ENCODE results near the gene ERMARD. TPM values are rescaled to one million over a fixed set of nuclear protein-coding genes. Genes with fewer than 3 reads are reported as not detected.

Gene ERMARD
- total and polyA plus RNA-seq, 4 donors, result 27.2 to 44.9 (median 35.0) TPM

DNA sequence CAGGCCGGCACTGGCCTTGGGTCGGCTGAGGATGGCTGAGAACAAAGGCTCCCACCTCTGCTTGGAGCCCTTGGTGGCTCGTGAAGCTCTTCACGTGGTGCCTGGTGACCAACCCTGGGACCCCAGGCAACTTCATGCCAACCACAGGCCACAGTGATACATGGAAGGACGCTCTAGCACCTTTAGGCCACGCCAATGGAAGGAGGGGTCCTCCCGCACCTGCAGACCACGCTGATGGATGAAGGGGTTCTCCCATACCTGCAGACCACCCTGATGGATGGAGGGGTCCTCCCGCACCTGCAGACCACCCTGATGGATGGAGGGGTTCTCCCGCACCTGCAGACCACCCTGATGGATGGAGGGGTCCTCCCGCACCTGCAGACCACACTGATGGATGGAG lies 62.5 kb downstream of the ERMARD start:
- Histone ChIP-seq H3K27ac (ENCODE audit: low read depth, low read length) (no peak overlapping the region), H3K4me3 (ENCODE audit: low read depth, low read length) (no peak overlapping the region), H3K4me1 (ENCODE audit: control insufficient read depth, insufficient read depth, low read length) (no peaks in the 10 kb centered on the region), H3K27me3 (ENCODE audit: control insufficient read depth, insufficient read depth, low read length) (no peaks in the 10 kb centered on the region), H3K9me3 (ENCODE audit: control insufficient read depth, insufficient read depth, low read length) (peaks cover 2% of the 10 kb centered on the region), H3K36me3 (ENCODE audit: control insufficient read depth, insufficient read depth, low read length) (no peaks in the 10 kb centered on the region)
- DNase-seq (ENCODE audit: low read depth in 4 of 6, low spot score in 6 of 6), result no peak
- WGBS (ENCODE audit: insufficient coverage), result 91% methylated on average over 7 of the region's 11 CpGs

DNA sequence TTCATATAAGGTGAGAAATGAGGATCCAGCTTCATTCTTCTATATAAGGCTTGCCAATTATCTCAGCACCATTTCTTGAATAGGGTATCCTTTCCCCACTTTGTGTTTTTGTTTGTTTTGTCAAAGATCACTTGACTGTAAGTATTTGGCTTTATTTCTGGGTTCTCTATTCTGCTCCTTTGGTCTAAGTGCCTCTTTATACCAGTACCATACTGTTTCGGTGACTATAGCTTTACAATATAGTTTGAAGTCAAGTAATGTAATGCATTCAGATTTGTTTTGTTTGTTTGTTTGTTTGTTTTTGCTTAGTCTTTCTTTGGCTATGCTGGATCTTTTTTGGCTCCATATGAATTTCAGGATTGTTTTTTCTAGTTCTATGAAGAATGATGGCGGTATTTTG lies 64.6 kb downstream of the ERMARD start:
- no peaks in the 10 kb centered on the region for H3K36me3 ChIP-seq (ENCODE audit: control insufficient read depth, insufficient read depth, low read length)
- H3K27ac ChIP-seq (ENCODE audit: low read depth, low read length), result no peak overlapping the region
- WGBS (ENCODE audit: insufficient coverage), result no CpG with 5 or more reads among the region's 2 CpGs
- peaks cover 2% of the 10 kb centered on the region for H3K9me3 ChIP-seq (ENCODE audit: control insufficient read depth, insufficient read depth, low read length)
- no peak overlapping the region for H3K4me3 ChIP-seq (ENCODE audit: low read depth, low read length)
- H3K27me3 ChIP-seq (ENCODE audit: control insufficient read depth, insufficient read depth, low read length), result no peaks in the 10 kb centered on the region
- no peaks in the 10 kb centered on the region for H3K4me1 ChIP-seq (ENCODE audit: control insufficient read depth, insufficient read depth, low read length)
- no peak for DNase-seq (ENCODE audit: low read depth in 4 of 6, low spot score in 6 of 6)

DNA sequence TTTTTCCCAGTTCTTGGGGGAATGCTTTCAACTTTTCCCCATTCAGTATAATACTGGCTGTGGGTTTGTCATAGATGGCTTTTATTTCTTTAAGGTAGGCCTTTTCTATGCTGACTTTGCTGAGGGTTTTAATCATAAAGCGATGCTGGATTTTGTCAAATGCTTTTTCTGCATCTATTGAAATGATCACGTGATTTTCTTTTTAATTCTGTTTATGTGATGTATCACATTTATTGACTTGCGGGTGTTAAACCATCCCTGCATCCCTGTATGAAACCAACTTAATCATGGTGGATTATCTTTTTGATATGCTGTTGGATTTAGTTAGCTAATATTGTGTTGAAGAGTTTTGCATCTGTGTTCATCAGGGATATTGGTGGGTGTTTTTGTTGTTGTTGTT lies 65.6 kb downstream of the ERMARD start:
- Histone ChIP-seq H3K9me3 (ENCODE audit: control insufficient read depth, insufficient read depth, low read length) (peaks cover 2% of the 10 kb centered on the region), H3K27me3 (ENCODE audit: control insufficient read depth, insufficient read depth, low read length) (no peaks in the 10 kb centered on the region), H3K36me3 (ENCODE audit: control insufficient read depth, insufficient read depth, low read length) (no peaks in the 10 kb centered on the region), H3K4me1 (ENCODE audit: control insufficient read depth, insufficient read depth, low read length) (no peaks in the 10 kb centered on the region), H3K27ac (ENCODE audit: low read depth, low read length) (no peak overlapping the region), H3K4me3 (ENCODE audit: low read depth, low read length) (no peak overlapping the region)
- WGBS (ENCODE audit: insufficient coverage), result 100% methylated on average over 3 of the region's 3 CpGs
- DNase-seq (ENCODE audit: low read depth in 4 of 6, low spot score in 6 of 6), result no peak

DNA sequence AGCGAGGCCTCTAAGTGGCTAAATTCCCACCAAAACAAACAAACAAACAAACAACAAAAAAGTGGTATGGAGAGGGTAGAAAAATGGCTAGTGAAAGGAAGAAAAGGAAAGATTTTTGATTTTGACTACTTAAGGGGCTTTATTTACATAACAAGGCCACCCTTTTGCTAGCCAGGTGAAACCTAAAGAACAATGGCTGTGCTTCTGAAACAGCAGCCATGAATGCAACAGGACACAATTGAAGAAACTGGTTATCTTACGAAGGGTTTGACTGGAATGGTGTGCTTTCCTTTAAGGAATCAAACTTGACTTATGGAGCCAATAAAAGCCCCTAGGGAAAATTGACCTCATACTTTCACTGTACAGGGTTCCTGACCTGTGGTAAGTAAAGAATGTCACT lies 68.9 kb downstream of the ERMARD start:
- H3K36me3 ChIP-seq (ENCODE audit: control insufficient read depth, insufficient read depth, low read length), result no peaks in the 10 kb centered on the region
- peaks cover 2% of the 10 kb centered on the region for H3K9me3 ChIP-seq (ENCODE audit: control insufficient read depth, insufficient read depth, low read length)
- H3K27ac ChIP-seq (ENCODE audit: low read depth, low read length), result no peak overlapping the region
- no peaks in the 10 kb centered on the region for H3K4me1 ChIP-seq (ENCODE audit: control insufficient read depth, insufficient read depth, low read length)
- 100% methylated on average over 1 of the region's 2 CpGs for WGBS (ENCODE audit: insufficient coverage)
- no peaks in the 10 kb centered on the region for H3K27me3 ChIP-seq (ENCODE audit: control insufficient read depth, insufficient read depth, low read length)
- H3K4me3 ChIP-seq (ENCODE audit: low read depth, low read length), result no peak overlapping the region
- DNase-seq (ENCODE audit: low read depth in 4 of 6, low spot score in 6 of 6), result no peak

DNA sequence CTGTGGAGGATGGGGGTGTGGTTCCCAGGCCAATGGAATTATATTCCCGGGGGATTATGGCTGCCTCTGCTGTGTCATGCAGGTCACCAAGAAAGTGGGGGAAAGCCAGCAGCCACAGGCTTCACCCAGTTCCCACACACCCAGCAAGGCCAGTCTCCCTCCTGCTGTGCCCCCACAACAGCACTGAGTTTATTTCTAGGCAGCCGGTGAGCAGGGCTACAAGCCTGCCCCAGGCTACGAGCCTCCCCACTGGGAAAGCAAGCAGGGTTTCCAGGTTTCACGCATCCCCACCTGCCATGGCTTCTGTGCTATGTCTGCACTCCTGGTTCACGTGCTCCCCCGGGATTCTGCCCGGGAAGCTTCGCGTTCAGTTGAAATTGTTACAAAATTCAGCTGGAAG lies 72.6 kb downstream of the ERMARD start:
- no peak for DNase-seq (ENCODE audit: low read depth in 4 of 6, low spot score in 6 of 6)
- H3K27me3 ChIP-seq (ENCODE audit: control insufficient read depth, insufficient read depth, low read length), result no peaks in the 10 kb centered on the region
- WGBS (ENCODE audit: insufficient coverage), result 70% methylated on average over 8 of the region's 9 CpGs
- no peaks in the 10 kb centered on the region for H3K9me3 ChIP-seq (ENCODE audit: control insufficient read depth, insufficient read depth, low read length)
- no peak overlapping the region for H3K4me3 ChIP-seq (ENCODE audit: low read depth, low read length)
- H3K4me1 ChIP-seq (ENCODE audit: control insufficient read depth, insufficient read depth, low read length), result no peaks in the 10 kb centered on the region
- no peak overlapping the region for H3K27ac ChIP-seq (ENCODE audit: low read depth, low read length)
- no peaks in the 10 kb centered on the region for H3K36me3 ChIP-seq (ENCODE audit: control insufficient read depth, insufficient read depth, low read length)

DNA sequence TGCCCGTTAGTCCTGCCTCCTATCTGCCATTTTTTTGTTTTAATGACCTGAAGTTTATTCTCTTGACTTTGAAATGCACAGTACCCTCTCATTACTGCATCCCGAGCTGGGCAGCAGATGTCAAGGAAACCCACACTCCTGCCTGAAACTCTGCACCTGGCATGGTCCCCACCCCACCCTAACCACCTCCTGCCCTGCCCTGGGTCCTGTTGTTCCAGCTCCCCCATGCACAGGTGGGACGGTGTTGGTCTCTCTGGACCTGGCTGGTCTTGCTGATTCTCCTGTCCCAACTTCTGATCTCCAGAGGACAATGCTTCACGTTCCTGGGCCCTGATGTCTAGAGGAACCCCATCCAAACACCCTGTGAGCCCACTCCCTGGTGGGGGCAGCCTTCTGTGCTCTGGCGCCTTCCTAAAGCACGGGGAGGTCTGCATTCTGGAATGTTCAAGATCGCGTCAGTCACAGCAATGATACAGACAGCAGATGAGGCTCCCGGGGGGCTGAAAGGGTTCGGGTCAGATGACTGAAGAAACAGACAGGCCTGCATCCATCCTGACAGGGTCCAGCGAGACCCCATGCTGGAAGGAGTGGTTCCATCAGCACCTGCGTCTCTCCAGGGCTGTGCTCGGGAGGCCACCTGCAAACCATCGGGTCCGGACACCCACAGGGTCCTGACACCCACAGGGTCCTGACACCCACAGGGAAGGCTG lies 73.6 kb downstream of the ERMARD start:
- H3K36me3 ChIP-seq (ENCODE audit: control insufficient read depth, insufficient read depth, low read length), result no peaks in the 10 kb centered on the region
- H3K27ac ChIP-seq (ENCODE audit: low read depth, low read length), result no peak overlapping the region
- H3K4me3 ChIP-seq (ENCODE audit: low read depth, low read length), result no peak overlapping the region
- no peaks in the 10 kb centered on the region for H3K4me1 ChIP-seq (ENCODE audit: control insufficient read depth, insufficient read depth, low read length)
- no peak for DNase-seq (ENCODE audit: low read depth in 4 of 6, low spot score in 6 of 6)
- no peaks in the 10 kb centered on the region for H3K9me3 ChIP-seq (ENCODE audit: control insufficient read depth, insufficient read depth, low read length)
- no peaks in the 10 kb centered on the region for H3K27me3 ChIP-seq (ENCODE audit: control insufficient read depth, insufficient read depth, low read length)
- 90% methylated on average over 14 of the region's 15 CpGs for WGBS (ENCODE audit: insufficient coverage)

DNA sequence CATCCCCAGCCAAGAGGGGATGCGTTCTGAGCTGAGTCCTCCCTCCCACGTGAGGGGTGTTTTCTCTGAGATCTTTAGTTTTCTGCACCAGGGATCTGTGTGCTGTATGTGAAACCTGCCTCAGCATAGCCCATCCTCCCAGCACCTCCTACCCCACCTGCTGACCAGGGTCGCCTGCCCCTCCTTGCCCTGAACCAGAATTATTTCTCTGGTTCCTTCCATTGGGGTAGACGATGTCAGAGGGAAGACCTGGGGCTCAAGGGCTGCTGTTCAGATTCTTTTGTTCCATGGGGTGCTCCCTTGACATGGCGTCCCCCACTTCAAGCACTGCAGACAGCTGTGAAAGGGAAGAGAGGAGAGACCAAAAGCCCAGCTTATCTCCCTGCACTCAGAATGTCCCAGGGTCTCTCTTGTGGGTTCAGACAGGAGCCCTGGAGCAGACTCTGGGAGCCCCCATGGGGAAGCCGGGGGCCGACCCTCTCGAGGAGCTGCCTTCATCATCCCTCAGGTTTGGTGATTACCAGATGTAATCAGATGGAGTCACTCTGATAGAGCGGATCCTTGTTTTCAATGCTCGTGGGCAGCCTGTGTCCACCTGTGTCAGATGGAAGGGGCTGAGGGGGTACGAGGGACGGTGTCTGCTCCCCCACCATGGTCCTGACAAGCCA lies 74.3 kb downstream of the ERMARD start:
- Histone ChIP-seq H3K27me3 (ENCODE audit: control insufficient read depth, insufficient read depth, low read length) (no peaks in the 10 kb centered on the region), H3K27ac (ENCODE audit: low read depth, low read length) (no peak overlapping the region), H3K4me3 (ENCODE audit: low read depth, low read length) (no peak overlapping the region), H3K36me3 (ENCODE audit: control insufficient read depth, insufficient read depth, low read length) (no peaks in the 10 kb centered on the region), H3K9me3 (ENCODE audit: control insufficient read depth, insufficient read depth, low read length) (no peaks in the 10 kb centered on the region), H3K4me1 (ENCODE audit: control insufficient read depth, insufficient read depth, low read length) (no peaks in the 10 kb centered on the region)
- no peak for DNase-seq (ENCODE audit: low read depth in 4 of 6, low spot score in 6 of 6)
- 93% methylated on average over 10 of the region's 12 CpGs for WGBS (ENCODE audit: insufficient coverage)

DNA sequence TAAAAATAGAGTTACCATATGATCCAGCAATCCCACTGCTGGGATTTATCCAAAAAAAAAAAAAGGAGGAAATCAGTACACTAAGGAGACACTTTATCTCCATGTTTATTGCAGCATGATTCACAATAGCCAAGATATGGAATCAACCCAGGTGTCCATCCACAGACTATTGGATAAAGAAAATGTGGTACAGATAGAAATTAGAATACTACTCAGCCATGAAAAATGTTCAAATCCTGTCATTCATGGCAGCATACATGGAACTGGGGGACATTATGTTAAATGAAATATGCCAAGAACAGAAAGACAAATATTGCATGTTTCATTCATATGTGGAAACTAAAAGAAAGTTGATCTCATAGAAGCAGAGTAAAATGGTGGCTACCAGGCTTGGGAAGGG lies 75.3 kb downstream of the ERMARD start:
- H3K9me3 ChIP-seq (ENCODE audit: control insufficient read depth, insufficient read depth, low read length), result no peaks in the 10 kb centered on the region
- no peaks in the 10 kb centered on the region for H3K4me1 ChIP-seq (ENCODE audit: control insufficient read depth, insufficient read depth, low read length)
- no peaks in the 10 kb centered on the region for H3K27me3 ChIP-seq (ENCODE audit: control insufficient read depth, insufficient read depth, low read length)
- no peak for DNase-seq (ENCODE audit: low read depth in 4 of 6, low spot score in 6 of 6)
- H3K36me3 ChIP-seq (ENCODE audit: control insufficient read depth, insufficient read depth, low read length), result no peaks in the 10 kb centered on the region
- H3K27ac ChIP-seq (ENCODE audit: low read depth, low read length), result no peak overlapping the region
- no peak overlapping the region for H3K4me3 ChIP-seq (ENCODE audit: low read depth, low read length)

DNA sequence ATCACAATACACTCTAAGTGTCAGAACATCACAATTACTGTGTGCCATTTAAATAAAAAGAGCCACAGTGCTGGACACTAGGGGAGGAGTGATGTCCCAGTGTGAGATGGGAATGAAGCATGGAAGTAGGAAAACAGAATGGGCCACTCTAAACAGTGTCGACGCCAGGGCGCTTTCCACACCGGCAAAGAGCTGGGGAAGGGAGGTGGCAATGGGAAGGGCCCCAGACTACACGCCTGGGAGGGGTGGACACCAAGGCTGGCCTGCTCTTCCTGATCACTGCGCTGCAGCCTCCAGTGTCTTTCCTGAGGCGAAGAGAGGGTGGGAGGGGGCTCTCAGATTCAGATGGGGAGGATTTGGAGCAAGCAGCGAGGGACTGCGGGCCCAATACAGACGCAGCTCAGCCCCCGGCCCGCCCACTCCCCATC lies 75.9 kb downstream of the ERMARD start:
- H3K4me3 ChIP-seq (ENCODE audit: low read depth, low read length), result no peak overlapping the region
- 65% methylated on average over 7 of the region's 12 CpGs for WGBS (ENCODE audit: insufficient coverage)
- no peak for DNase-seq (ENCODE audit: low read depth in 4 of 6, low spot score in 6 of 6)
- no peaks in the 10 kb centered on the region for H3K27me3 ChIP-seq (ENCODE audit: control insufficient read depth, insufficient read depth, low read length)
- no peaks in the 10 kb centered on the region for H3K4me1 ChIP-seq (ENCODE audit: control insufficient read depth, insufficient read depth, low read length)
- H3K27ac ChIP-seq (ENCODE audit: low read depth, low read length), result no peak overlapping the region
- H3K36me3 ChIP-seq (ENCODE audit: control insufficient read depth, insufficient read depth, low read length), result no peaks in the 10 kb centered on the region
- no peaks in the 10 kb centered on the region for H3K9me3 ChIP-seq (ENCODE audit: control insufficient read depth, insufficient read depth, low read length)

DNA sequence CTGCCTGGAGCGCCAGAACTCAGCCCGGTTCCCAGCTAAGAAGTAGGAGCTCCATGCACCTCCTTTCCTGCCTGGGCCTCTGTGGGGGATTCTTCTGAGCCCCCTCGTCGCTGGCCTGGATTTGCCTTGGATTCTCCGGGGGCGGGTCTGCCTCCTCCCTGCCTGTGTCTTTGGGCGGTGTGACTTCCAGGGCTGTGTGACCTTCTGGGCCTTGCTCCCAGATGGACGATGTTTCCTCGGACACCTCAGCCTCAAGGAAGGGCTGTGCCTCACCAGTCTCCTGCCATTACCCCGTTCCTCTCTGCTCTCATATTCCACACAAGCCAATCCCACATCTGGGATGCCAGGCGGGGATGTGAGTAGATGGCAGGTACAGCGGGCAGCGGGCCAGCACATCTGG lies 76.8 kb downstream of the ERMARD start:
- WGBS (ENCODE audit: insufficient coverage), result 67% methylated on average over 8 of the region's 13 CpGs
- no peak overlapping the region for H3K27ac ChIP-seq (ENCODE audit: low read depth, low read length)
- no peaks in the 10 kb centered on the region for H3K4me1 ChIP-seq (ENCODE audit: control insufficient read depth, insufficient read depth, low read length)

More for the DNA sequence above, 76.8 kb downstream of the ERMARD start:
- Histone ChIP-seq H3K4me3 (ENCODE audit: low read depth, low read length) (no peak overlapping the region), H3K9me3 (ENCODE audit: control insufficient read depth, insufficient read depth, low read length) (no peaks in the 10 kb centered on the region), H3K36me3 (ENCODE audit: control insufficient read depth, insufficient read depth, low read length) (no peaks in the 10 kb centered on the region), H3K27me3 (ENCODE audit: control insufficient read depth, insufficient read depth, low read length) (no peaks in the 10 kb centered on the region)
- no peak for DNase-seq (ENCODE audit: low read depth in 4 of 6, low spot score in 6 of 6)
